ACC112 (cell line): Measurements from ENCODE around the gene BUD31.

Experiments
- H2AFZ ChIP-seq: fragments of 200-600 bp; sonication (generic); one replicate; pipeline ENCODE4 v1.6.0; 2017; ENCODE audit warnings: antibody characterized with exemption, low read length; ENCODE audit not compliant: unreplicated experiment
- H3K27ac ChIP-seq: fragments of 200-600 bp; sonication (generic); 2 replicates; pipeline ENCODE4 v1.5.1; 2014; ENCODE audit warnings: low read depth, mild to moderate bottlenecking, antibody characterized with exemption, low read length, moderate library complexity
- H3K27me3 ChIP-seq: fragments of 200-600 bp; sonication (generic); 2 replicates; pipeline ENCODE4 v1.6.1; 2014; ENCODE audit warnings: mild to moderate bottlenecking, antibody characterized with exemption, low read length, moderate library complexity, mixed read lengths; ENCODE audit not compliant: insufficient read depth
- H3K36me3 ChIP-seq: fragments of 200-600 bp; sonication (generic); 2 replicates; pipeline ENCODE4 v1.6.1; 2016; ENCODE audit warnings: mild to moderate bottlenecking, antibody characterized with exemption, low read length, moderate library complexity, mixed read lengths; ENCODE audit not compliant: insufficient read depth
- H3K4me1 ChIP-seq: fragments of 200-600 bp; sonication (generic); one replicate; pipeline ENCODE4 v1.6.1; 2016; ENCODE audit warnings: low read length, mixed read lengths; ENCODE audit not compliant: insufficient read depth, unreplicated experiment, control insufficient read depth
- H3K4me3 ChIP-seq: fragments of 200-600 bp; sonication (generic); 2 replicates; pipeline ENCODE4 v1.5.1; 2014; ENCODE audit warnings: mild to moderate bottlenecking, low read depth, low read length
- H3K79me2 ChIP-seq: fragments of 200-600 bp; sonication (generic); one replicate; pipeline ENCODE4 v1.6.0; 2016; ENCODE audit warnings: low read length; ENCODE audit not compliant: control insufficient read depth, unreplicated experiment, insufficient read depth

Gene BUD31

DNA sequence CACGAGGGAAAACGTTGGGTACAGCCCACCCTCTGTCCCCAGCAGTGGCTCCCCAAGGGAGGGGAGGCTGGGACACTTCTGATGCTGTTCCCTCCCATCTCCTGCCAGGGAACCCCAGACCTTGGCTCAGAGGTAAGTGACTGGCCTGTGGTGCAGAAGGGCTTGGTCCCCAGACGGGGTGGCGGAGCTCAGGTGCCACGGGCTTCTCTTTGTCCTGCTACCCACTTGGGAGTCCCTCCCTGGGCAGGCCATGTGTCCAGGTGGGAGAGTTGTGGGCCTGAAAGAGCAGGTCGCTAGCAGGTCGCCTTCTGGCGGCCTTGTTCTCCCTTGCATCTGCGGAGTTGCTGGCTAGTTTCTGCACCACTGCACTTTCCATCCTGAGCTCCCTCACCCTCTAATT, 47.1 kb downstream of the BUD31 start:
- H3K36me3 ChIP-seq, result peaks cover 10% of the 10 kb centered on the region
- no peak overlapping the region for H2AFZ ChIP-seq
- H3K79me2 ChIP-seq, result peaks cover 18% of the 10 kb centered on the region
- H3K27me3 ChIP-seq, result no peaks in the 10 kb centered on the region
- no peaks in the 10 kb centered on the region for H3K4me1 ChIP-seq
- H3K4me3 ChIP-seq, result no peak overlapping the region
- H3K27ac ChIP-seq, result no peak overlapping the region

DNA sequence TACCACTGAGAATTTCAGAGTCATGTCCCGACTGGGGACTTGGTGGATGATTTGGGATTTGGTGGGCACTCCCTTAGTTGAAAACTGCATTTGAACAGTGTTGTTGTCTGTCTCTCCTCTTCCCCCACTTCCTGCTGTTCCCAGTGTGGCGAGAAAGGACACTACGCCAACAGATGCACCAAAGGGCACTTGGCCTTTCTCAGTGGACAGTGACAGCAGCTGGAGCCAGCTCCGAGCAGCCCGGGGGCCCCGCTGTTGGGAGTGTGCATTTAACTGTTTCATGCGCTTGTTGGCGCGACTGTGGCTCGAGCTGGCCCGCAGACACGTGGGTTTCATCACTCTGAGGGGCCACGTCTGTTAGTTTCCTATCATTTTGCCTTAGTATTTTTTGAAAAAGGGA, 47.5 kb downstream of the BUD31 start:
- Histone ChIP-seq H3K4me1 (no peaks in the 10 kb centered on the region), H3K4me3 (no peak overlapping the region), H3K79me2 (peaks cover 22% of the 10 kb centered on the region), H3K27ac (no peak overlapping the region), H3K36me3 (peaks cover 10% of the 10 kb centered on the region), H2AFZ (no peak overlapping the region), H3K27me3 (no peaks in the 10 kb centered on the region)

DNA sequence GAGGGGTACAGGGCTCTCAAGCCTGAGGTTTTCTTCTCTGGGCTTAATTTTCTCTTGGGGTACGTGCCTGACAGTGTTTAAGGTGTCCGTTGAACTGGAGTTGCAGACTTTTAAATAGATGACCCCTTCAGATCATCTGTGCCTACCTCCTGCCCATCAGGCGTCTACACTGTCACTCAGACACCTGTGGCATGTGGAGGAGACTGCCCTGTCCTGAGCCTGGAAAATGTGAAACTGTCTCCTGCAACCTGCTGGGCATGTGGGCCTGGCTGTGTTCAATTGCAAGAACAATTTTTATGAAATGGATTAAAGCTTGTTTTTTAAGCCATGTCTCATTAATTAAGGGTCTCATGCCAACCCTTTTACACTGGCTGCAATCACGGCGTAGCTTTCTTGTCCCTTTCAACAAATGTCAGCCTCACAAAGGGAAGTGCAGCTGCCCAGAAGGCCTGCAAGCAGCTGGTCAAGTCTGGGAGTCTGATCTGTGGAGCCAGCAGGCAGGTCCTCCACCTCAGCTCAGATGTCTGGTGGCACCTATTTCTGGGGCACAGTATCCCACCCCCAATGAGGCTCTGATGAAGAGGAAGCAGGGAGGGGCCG, 48.4 kb downstream of the BUD31 start:
- H3K36me3 ChIP-seq, result peaks cover 10% of the 10 kb centered on the region
- no peaks in the 10 kb centered on the region for H3K4me1 ChIP-seq
- H3K27me3 ChIP-seq, result no peaks in the 10 kb centered on the region
- H2AFZ ChIP-seq, result no peak overlapping the region
- H3K79me2 ChIP-seq, result peaks cover 30% of the 10 kb centered on the region
- no peak overlapping the region for H3K4me3 ChIP-seq
- no peak overlapping the region for H3K27ac ChIP-seq

DNA sequence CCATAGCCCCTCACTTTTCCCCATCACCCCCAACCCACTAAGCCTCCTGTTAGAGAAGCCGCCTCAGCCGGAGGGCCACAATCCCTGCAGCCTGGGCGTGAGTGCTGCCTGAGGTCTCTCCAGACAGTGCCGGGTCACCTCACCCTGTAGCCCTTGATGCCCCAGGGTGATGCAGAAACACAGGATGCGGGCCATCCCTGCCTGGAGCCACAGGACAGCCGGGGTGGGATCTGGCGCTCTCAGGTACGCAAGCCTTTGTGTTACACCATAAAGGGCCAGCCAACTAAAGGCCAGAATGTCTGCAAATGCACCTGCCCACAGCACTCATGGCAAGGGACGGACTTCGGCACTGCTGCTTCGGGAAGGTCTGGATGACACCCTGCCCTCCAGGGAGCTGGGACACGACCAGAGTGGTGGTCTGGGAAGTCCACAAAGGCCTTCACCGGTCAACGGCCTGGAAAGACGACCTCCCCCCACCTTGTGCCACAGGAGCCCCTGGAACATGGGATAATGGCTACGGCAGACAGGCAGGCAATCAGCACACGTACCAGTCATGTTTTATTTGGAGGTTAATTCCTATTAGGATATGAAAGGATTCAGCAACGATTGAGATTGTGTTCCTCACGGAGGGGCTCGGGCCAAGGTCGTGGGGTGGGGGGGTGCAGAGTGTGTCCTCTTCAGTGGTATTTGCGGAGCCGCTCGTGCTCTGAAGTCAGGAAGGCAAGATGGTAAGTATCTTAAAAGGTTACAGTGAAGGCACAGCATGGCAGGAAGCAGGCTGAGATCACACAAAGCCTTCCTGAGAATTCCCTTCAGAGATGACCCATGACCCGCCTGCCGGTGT, 49.1 kb downstream of the BUD31 start:
- Histone ChIP-seq H3K4me3 (no peak overlapping the region), H3K36me3 (peaks cover 10% of the 10 kb centered on the region), H3K4me1 (no peaks in the 10 kb centered on the region), H3K79me2 (peaks cover 36% of the 10 kb centered on the region), H3K27me3 (no peaks in the 10 kb centered on the region), H2AFZ (no peak overlapping the region), H3K27ac (no peak overlapping the region)

DNA sequence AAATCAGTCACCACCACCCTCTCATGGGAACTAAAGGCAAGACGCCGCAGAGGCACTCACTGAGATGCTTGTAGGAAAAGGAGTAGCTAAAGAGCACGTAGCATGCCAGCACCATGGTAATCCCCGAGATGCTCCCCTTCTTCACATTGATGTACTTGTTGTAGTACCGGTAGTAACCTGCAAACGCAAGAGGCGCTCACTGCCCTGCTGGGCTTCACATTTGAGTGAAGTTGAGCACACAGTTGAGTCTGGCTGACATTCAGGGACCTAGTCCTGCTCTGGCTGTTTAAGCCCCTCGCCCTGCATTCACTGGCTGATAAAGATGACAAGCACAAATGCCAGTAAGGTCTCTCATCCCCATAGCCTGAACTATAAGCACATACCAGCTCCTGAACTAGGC, 50.3 kb downstream of the BUD31 start:
- Histone ChIP-seq H3K27me3 (no peaks in the 10 kb centered on the region), H2AFZ (no peak overlapping the region), H3K4me3 (no peak overlapping the region), H3K27ac (no peak overlapping the region), H3K36me3 (peaks cover 13% of the 10 kb centered on the region), H3K4me1 (no peaks in the 10 kb centered on the region), H3K79me2 (peaks cover 48% of the 10 kb centered on the region)

DNA sequence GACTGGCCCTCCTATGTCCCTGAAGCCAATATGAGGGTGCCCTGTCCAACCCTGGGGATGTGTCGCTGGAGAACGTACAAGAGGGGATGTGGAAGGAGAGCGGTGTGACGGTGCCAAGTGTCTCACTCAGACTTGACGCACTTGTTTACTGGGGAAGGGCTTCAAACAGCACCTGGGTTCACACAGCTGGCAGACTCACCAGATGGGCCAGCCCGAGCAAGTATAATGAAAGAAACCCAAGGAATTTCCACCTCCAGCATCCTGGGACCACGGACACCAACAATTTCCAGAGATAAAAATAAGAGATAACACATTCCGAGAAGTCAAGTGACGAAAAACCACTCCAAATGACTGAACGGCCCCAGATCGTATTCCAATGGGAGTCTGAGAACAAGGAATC, 51.9 kb downstream of the BUD31 start:
- Histone ChIP-seq H3K79me2 (peaks cover 64% of the 10 kb centered on the region), H3K36me3 (peaks cover 9% of the 10 kb centered on the region), H3K27me3 (no peaks in the 10 kb centered on the region), H3K4me1 (no peaks in the 10 kb centered on the region), H2AFZ (no peak overlapping the region), H3K27ac (no peak overlapping the region), H3K4me3 (no peak overlapping the region)

DNA sequence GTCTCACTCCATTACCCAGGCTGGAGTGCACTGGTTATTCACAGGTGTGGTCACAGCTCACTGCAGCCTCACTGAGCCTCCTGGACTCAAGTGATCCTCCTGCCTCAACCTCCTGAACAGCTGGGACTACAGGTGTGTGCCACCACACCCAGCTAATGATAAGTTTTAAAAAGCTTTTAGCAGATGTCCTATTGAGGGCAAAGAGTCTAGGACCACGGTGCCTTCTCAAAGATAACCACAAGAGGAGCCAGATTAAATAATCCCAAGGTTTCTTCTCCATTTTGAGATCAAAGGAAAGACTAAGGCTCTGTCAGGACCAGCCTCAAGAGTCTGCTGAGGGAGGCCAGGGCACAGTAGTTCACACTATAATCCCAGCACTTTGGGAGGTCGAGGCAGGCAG, 52.5 kb downstream of the BUD31 start:
- H3K27ac ChIP-seq, result no peak overlapping the region
- H2AFZ ChIP-seq, result no peak overlapping the region
- peaks cover 69% of the 10 kb centered on the region for H3K79me2 ChIP-seq
- H3K4me3 ChIP-seq, result no peak overlapping the region
- no peaks in the 10 kb centered on the region for H3K27me3 ChIP-seq
- peaks cover 9% of the 10 kb centered on the region for H3K36me3 ChIP-seq
- H3K4me1 ChIP-seq, result no peaks in the 10 kb centered on the region

DNA sequence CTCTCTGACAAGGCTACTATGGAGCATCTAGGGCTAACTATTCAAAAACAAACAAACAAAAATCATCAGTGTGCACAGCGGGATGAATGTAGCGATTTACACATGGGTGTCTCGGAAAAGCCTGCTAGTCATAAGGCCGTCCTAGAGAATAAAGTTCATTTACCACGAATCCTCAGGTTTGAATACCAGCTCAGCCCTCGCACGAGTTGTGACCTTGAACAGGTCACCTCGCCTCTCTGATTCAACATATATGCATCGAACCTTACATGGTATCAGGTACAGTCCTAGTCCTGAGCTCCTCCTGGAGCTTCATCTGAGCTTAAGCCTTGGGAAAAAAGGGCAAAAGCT, 56.6 kb downstream of the BUD31 start:
- H3K36me3 ChIP-seq, result peaks cover 9% of the 10 kb centered on the region
- H3K4me1 ChIP-seq, result no peaks in the 10 kb centered on the region
- H2AFZ ChIP-seq, result peak overlapping the region; percentile 89
- no peaks in the 10 kb centered on the region for H3K27me3 ChIP-seq
- H3K4me3 ChIP-seq, result peak overlapping the region; percentile 98
- H3K27ac ChIP-seq, result peak overlapping the region; percentile 54; the same call in 1 of the 2 replicates
- peaks cover 57% of the 10 kb centered on the region for H3K79me2 ChIP-seq

DNA sequence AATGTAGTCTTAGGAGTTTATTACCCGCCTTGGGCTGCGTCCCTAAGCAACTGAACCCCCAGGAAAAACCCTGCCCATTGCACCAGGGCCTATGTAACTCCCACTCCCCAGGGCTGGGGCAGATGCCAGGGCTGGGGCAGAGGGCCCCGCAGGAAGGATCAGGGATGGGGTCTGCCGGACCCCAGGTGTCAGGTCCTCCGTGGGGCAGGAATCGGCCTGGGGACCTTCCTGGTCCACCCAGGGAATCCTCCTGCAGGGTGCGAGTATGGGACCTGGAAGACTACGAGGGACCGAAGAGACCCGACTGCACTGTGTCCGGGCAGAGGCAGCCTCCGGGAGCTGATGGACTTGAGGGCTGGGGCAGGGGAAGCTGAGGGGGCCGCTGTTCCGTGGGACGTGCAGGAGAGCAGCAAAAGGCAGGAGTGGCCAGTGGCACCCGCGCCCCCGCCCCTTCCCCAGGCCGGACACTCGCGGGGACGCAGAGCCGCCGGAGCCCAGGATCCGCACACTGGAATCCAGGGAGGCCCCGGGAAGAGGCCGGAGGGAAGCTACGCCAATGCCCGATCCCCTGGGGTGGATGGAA, 59.7 kb downstream of the BUD31 start:
- Histone ChIP-seq H3K27me3 (no peaks in the 10 kb centered on the region), H3K36me3 (peaks cover 5% of the 10 kb centered on the region; the same call in 1 of the 2 replicates), H2AFZ (no peak overlapping the region), H3K79me2 (peaks cover 36% of the 10 kb centered on the region), H3K4me1 (no peaks in the 10 kb centered on the region), H3K27ac (no peak overlapping the region), H3K4me3 (no peak overlapping the region)
